GM08714 (cell line): Measurements from ENCODE around the gene FBXL12.

Source experiments
- H3K4me3 ChIP-seq: fragments of 200-500 bp; sonication (Bioruptor generic); 2 replicates; pipeline ENCODE4 v1.5.1; 2014; ENCODE audit warnings: mild to moderate bottlenecking, low read length, inconsistent platforms
- ZNF274 ChIP-seq: IDR thresholded peaks from 2 replicates; pipeline ENCODE4 v1.6.1; 2012; ENCODE audit warnings: mild to moderate bottlenecking, low read depth, low read length

FBXL12 gene

DNA sequence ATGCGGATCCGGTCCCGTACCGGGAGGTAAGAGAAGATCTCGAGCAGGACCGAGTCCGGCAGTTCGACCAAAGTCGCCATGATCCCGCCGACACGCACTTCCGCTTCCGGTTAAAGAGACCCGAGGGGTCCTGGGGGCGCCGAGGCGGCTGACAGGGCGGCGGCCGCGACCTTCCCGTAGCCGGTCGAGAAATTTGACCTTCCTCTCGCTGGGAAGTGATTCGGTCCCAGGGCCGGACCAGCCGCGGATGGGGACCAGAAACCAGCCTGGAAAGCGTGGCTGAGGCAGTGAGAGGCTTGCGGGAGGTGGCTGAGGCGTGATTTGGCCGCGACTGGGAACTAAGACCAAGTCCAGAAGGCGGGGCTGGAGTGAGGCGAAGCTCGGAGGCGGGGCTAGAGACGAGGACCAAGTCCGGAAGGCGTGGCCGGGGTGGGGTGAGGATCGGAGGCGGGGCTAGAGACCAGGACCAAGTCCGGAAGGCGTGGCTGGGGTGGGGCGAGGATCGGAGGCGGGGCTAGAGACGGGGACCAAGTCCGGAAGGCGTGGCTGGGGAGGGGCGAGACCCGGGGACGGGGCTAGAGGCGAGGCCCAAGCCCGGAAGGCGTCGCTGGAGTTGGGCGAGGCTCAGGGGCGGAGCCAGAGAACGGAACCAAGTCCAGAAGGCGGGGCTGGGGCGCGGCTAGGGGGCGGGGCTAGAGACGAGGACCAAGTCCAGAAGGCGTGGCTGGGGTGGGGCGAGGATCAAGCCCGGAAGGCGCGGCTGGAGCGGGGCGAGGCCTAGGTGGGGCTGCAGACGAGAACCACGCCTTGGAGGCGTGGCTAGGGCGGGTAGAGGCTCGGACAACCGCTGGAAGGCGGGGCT is at the start of gene FBXL12:
Gene FBXL12 (minus strand): TSS at position 346 of the 862 bp plus-strand sequence. CDS start 266 bp downstream, at position 80.
- peak within 1 kb of the TSS; percentile 85 for H3K4me3 ChIP-seq
- no peak for TF ChIP-seq ZNF274

DNA sequence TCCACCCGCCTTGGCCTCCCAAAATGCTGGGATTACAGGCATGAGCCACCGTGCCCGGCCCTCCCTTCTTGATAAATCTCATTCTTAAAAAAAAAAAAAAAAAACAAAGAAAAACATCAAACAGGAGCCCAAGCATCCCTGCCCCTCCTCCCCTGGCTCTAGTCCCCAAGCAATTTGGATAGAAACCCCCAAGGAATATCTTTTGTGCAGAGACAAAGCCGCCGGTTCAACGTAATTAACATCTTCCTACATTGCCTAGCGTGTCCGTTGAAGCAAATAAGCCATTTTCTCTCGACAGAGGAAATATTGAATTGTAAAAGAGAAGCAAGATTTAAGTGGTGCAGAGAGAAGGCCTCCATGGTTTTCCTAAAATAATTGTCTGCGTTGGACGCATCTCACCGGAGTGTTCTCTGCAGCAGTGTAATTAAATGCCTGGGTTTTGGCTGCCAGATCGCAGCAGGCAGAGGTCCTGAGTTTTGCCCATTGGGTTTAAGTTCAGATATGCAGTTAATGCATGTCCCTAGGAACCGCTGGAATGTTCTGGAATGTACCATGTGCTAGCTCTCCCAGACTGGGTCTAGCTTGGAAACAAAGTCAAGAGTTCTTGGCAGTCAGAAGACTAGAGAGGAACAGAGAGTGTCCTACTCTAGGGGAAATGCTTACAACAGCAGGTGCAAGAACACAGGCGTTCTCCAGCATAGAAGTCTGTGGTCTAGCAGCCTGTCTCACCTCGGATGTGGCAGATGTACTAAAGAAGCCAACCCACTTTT is 47.0 kb upstream of the FBXL12 start:
- no peak overlapping the region for H3K4me3 ChIP-seq
- no peak for TF ChIP-seq ZNF274

DNA sequence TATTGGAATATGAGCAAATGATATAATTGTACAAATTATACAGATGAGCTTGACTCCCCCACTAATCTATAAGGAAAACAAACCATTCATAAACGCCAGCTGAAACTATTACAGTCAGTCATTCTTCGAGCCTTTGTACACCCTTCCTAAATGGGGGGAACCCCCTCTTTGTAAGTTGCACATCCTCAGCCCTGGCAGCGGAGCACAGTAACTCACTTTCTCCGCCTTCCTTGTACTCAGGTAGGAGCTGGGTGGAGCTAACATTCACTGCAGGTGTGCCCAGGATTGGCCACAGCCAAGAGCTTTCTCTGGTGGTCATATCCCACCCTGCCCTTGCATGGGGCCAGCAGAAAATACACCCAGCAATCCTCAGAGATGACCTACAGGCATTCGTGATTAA is 44.9 kb upstream of the FBXL12 start:
- no peak for TF ChIP-seq ZNF274
- H3K4me3 ChIP-seq = no peak overlapping the region

DNA sequence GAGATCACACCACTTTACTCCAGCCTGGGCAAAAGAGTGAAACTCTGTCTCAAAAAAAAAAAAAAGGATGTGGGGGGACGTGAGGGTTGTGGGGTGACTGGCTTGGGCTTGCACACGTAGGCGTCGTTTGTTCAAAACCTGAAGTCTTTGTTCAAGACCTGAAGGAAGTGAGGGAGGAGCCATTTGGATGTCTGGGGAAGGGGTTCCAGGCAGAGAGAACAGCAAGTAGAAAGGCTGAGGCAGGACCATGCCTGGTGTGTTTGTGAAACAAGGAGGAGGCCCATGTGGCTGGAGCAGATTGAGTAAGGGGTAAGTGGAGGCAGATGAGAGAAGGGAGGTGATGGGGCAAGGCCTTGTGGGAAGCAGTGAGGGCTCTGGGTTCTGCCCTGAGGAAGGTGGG is 44.1 kb upstream of the FBXL12 start:
- no peak for TF ChIP-seq ZNF274
- H3K4me3 ChIP-seq = no peak overlapping the region

DNA sequence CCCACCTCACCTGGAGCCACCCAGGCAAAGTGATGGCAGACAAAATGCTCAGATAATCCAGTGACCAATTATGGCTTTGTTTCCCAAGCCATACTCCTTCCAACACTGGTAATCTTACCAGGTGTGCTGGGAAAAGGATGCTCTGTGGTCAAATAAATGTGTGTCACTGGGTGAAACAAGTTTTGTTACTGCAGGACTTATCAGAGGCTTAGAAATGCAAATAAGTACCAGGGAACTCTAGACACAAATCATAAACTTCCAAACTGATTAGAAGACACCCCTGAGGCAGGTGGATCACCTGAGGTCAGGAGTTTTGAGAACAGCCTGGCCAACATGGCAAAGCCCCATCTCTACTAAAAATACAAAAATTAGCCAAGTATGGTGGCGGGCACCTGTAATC is 42.6 kb upstream of the FBXL12 start:
- TF ChIP-seq ZNF274 = no peak
- no peak overlapping the region for H3K4me3 ChIP-seq

DNA sequence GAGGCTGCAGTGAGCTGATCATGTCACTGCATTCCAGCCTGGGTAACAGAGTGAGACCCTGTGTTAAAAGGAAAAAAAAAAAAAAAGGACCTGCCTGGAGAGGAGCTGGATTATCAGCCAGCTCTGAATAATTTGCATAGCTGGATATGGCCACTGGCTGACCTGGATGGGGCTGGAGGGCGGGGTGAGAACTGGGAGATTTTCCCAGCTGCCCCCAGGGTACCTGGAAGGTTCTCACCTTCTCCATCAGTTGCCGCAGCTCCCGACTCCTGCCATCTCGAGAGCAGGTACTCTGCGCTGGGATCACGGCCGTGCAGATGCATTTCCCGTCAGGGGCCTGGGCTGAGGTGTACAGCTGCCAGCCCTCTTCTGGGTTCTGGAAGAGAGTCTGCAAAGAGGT is 41.5 kb upstream of the FBXL12 start:
- no peak overlapping the region for H3K4me3 ChIP-seq
- no peak for TF ChIP-seq ZNF274

- no peak for TF ChIP-seq ZNF274
- no peak overlapping the region for H3K4me3 ChIP-seq
Observed at GRCh38 chr19:9858766-9859165, 39.9 kb upstream of the FBXL12 start.

DNA sequence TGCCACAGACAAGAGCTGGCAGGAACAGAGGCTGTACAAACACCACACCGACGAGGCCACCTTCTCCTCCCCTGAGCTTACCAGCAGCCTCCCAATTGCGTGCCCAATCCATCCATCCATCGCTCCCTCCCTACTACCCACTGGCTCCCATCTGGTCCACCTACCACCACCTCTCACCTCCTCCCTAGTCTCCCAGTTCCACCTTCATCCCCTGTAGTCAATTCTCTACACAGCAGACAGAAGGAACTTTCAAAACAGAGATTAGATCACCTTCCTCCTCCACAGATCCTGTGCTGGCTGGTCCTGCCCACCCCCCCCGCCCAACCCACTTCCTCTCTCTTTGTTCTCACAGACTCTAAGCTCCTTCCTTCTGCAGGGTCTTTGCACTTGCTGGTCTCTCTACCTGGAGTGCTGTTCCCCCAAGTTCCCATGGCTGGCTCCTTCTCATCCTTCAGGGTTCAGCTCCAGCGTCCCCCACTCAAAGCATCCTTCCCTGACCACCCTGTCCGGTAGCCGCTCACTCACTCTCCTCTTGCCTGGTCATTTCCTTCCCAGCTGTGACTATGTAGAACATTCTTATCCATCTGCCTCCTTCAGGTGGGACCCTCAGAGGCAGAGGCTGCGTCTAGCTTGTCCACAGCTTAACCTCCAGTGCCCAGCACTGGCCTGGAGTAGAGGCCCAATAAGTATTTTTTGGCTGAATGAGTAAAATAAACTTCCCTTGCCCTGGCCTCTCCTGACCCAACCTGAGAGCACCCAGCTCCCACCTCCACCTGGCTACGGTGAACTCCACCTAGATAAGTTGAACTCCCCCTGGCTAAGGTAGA is 39.3 kb upstream of the FBXL12 start:
- H3K4me3 ChIP-seq = no peak overlapping the region
- TF ChIP-seq ZNF274 = no peak

- no peak for TF ChIP-seq ZNF274
- H3K4me3 ChIP-seq = no peak overlapping the region
Observed at GRCh38 chr19:9857076-9857721, 38.3 kb upstream of the FBXL12 start.

- TF ChIP-seq ZNF274 = no peak
- H3K4me3 ChIP-seq = no peak overlapping the region
Observed at GRCh38 chr19:9856609-9857008, 37.7 kb upstream of the FBXL12 start.

DNA sequence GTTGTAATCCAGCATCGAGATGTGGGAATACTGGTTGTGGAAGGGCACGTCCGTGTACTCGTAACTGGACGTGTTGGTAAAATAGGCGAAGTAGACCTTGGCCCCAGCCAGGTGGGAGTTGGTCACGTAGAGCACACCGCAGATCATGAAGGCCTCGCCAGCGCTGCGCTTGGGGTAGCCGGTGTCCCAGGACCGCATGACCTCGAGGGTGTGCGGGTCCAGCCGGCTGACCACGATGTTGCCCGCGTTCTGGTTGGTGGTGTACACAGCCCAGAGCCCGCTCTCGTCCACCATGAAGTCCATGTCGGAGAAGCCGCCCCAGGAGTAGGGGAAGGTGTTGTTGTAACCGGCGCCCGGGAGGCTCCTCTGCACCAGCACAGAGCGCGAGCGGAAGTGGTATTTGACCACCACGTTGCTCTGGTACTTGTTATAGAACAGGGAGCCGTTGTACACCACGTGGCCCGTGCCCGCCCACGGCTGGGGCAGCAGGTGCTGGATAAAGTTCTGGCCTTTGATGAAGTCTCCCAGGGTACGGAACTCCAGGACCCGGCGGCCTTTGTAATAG is 35.5 kb upstream of the FBXL12 start:
- no peak for TF ChIP-seq ZNF274
- H3K4me3 ChIP-seq = no peak overlapping the region

GRCh38 chr19:9850235-9850959 is 31.5 kb upstream of the FBXL12 start:
- TF ChIP-seq ZNF274 = no peak

DNA sequence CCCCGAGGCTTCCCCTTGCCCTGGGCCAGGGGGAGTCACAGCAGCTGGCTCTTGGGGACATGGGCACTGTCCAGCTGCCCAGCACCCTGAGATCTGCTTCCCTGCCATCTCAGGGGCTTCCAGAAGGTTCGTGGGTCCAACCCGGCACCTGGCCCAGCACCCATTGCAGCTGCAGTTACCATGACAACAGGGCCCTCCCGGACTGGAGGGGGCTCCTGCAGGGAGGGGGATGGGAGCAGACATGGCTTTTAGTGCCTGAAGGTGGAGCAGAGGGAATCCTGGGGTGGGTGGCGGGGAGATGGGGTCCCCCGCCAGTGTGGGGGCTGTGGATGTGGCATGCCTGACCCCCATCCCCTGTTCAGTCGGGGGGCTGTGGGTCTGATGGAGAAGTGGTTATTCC is 30.9 kb upstream of the FBXL12 start:
- no peak overlapping the region for H3K4me3 ChIP-seq
- no peak for TF ChIP-seq ZNF274

More at GRCh38 chr19:9850235-9850959, 31.5 kb upstream of the FBXL12 start:
- no peak overlapping the region for H3K4me3 ChIP-seq

DNA sequence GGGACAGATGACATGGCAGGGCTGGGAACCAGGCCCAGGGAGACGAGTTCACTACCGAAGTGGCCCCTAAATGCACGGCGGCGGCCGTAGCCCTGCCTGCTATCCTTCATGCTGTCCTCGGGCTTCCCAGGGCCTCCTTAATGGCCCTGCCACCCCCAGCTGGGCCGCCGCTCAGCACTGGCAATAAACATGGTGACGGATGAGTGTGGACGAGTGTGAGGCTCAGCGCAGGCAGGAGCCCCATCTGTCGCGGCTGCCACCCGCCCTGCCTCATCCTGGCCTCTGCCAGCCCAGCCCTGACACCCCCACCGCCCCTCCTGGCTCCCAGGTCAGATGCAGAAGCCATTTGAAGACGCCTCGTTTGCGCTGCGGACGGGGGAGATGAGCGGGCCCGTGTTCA is 29.9 kb upstream of the FBXL12 start:
- TF ChIP-seq ZNF274 = no peak
- H3K4me3 ChIP-seq = no peak overlapping the region
